ENCODE results near the gene IL17C. TPM values are rescaled to one million over a fixed set of nuclear protein-coding genes. Genes with fewer than 3 reads are reported as not detected.

Gene IL17C
- total and polyA plus RNA-seq, 9 donors = not detected

GRCh38 chr16:88613293-88613692 is 25.1 kb upstream of the IL17C start:
- Histone ChIP-seq H3K27me3 (no peaks in the 10 kb centered on the region), H3K9me3 (no peaks in the 10 kb centered on the region), H3K4me1 (ENCODE audit: insufficient read depth) (peaks cover 13% of the 10 kb centered on the region), H3K4me3 (no peak overlapping the region), H3K36me3 (no peaks in the 10 kb centered on the region), H3K27ac (no peak overlapping the region)
- no peak for DNase-seq
- no peak for TF ChIP-seq CTCF (IDR thresholded peaks at IDR 0.05)
- no peak for TF ChIP-seq POLR2A (IDR thresholded peaks at IDR 0.05)
- TF ChIP-seq EP300 (IDR thresholded peaks at IDR 0.05) = no peak
- 75 to 79% (median 76%) methylated on average over 10 of the region's 10 CpGs for WGBS, 3 donors
- intact Hi-C loops (cut with DNase I) = no loop called here

- intact Hi-C loops (cut with DNase I) = no loop called here
- no peak for TF ChIP-seq POLR2A (IDR thresholded peaks at IDR 0.05)
- no peak for TF ChIP-seq EP300 (IDR thresholded peaks at IDR 0.05)
- no peak for TF ChIP-seq CTCF (IDR thresholded peaks at IDR 0.05)
- WGBS, 3 donors = 46 to 64% (median 54%) methylated on average over 19 of the region's 19 CpGs
- Histone ChIP-seq H3K4me3 (no peak overlapping the region), H3K27ac (peak overlapping the region in 1 of 2 donors; percentile 20), H3K9me3 (no peaks in the 10 kb centered on the region), H3K4me1 (ENCODE audit: insufficient read depth) (peaks cover 14% of the 10 kb centered on the region), H3K27me3 (no peaks in the 10 kb centered on the region), H3K36me3 (no peaks in the 10 kb centered on the region)
- no peak for DNase-seq
Observed at GRCh38 chr16:88613911-88614817, 24.2 kb upstream of the IL17C start.

GRCh38 chr16:88614818-88615580 is 23.4 kb upstream of the IL17C start:
- WGBS, 3 donors = 31 to 50% (median 43%) methylated on average over 19 of the region's 19 CpGs
- Histone ChIP-seq H3K4me1 (ENCODE audit: insufficient read depth) (peaks cover 14% of the 10 kb centered on the region), H3K27ac (no peak overlapping the region), H3K36me3 (no peaks in the 10 kb centered on the region), H3K4me3 (no peak overlapping the region), H3K27me3 (no peaks in the 10 kb centered on the region), H3K9me3 (no peaks in the 10 kb centered on the region)
- intact Hi-C loops (cut with DNase I) = no loop called here
- no peak for TF ChIP-seq EP300 (IDR thresholded peaks at IDR 0.05)
- TF ChIP-seq POLR2A (IDR thresholded peaks at IDR 0.05) = no peak
- no peak for TF ChIP-seq CTCF (IDR thresholded peaks at IDR 0.05)
- DNase-seq = peak in 3 of 5 donors; percentile 51 to 60 (median 56)

GRCh38 chr16:88616320-88616719 is 22.1 kb upstream of the IL17C start:
- Histone ChIP-seq H3K27ac (no peak overlapping the region), H3K4me3 (no peak overlapping the region), H3K27me3 (no peaks in the 10 kb centered on the region), H3K9me3 (no peaks in the 10 kb centered on the region), H3K36me3 (no peaks in the 10 kb centered on the region), H3K4me1 (ENCODE audit: insufficient read depth) (peaks cover 14% of the 10 kb centered on the region)
- WGBS, 3 donors = 90 to 94% (median 94%) methylated on average over 13 of the region's 13 CpGs
- no peak for DNase-seq
- intact Hi-C loops (cut with DNase I) = no loop called here
- TF ChIP-seq POLR2A (IDR thresholded peaks at IDR 0.05) (no peak), EP300 (IDR thresholded peaks at IDR 0.05) (no peak), CTCF (IDR thresholded peaks at IDR 0.05) (no peak)

All from ovary (tissue), 9 donors.